Ascending aorta (tissue), 2 donors: ENCODE measurements around the gene AGBL3. TPM values are rescaled to one million over a fixed set of nuclear protein-coding genes. Genes with fewer than 3 reads are reported as not detected.
A peak's percentile ranks its signal among the peaks of the same experiment; 100 is the strongest.

ENCODE experiments used
- DNase-seq, 2 donors: peaks; one replicate each; pipeline ENCODE4 v3.0.0-alpha.2; 2019; ENCODE audit warnings: low spot score in 2 of 2
- H3K27ac ChIP-seq, 2 donors: fragments of 200-600 bp; sonication (generic); one replicate each; pipeline ENCODE4 v1.5.1; 2016 to 2017; ENCODE audit warnings: mild to moderate bottlenecking in 1 of 2
- H3K27me3 ChIP-seq: fragments of 200-600 bp; sonication (generic); one replicate; pipeline ENCODE4 v1.5.1; 2017
- H3K36me3 ChIP-seq, 2 donors: fragments of 200-600 bp; sonication (generic); one replicate each; pipeline ENCODE4 v1.5.1; 2016
- H3K4me1 ChIP-seq, 2 donors: fragments of 200-600 bp; sonication (generic); one replicate each; pipeline ENCODE4 v1.5.1; 2016 to 2017; ENCODE audit warnings: mild to moderate bottlenecking in 1 of 2
- H3K4me3 ChIP-seq, 2 donors: fragments of 200-600 bp; sonication (generic); one replicate each; pipeline ENCODE4 v1.5.1; 2016 to 2017; ENCODE audit warnings: mild to moderate bottlenecking in 1 of 2
- H3K9me3 ChIP-seq, 2 donors: fragments of 200-600 bp; sonication (generic); one replicate each; pipeline ENCODE4 v1.5.1; 2016
- CTCF ChIP-seq, 3 experiments: fragments of 200-600 bp in 2 of 3; fragments of 450-650 bp in 1 of 3; sonication (generic) in 2 of 3; IDR thresholded peaks; one replicate each; pipeline ENCODE4 v1.5.1; 2016 to 2019; ENCODE audit warnings: antibody characterized with exemption in 3 of 3, mild to moderate bottlenecking in 1 of 3, moderate library complexity in 1 of 3
- intact Hi-C: fragments of 100-400 bp; cut with DNase I; formaldehyde crosslinking; loops from one replicate; pipeline ENCODE4 v1.15.1; 2023
- total RNA-seq: library from RNA; depleted of rRNA; stranded (reverse); fragments of >200 nt; gene quantifications from one replicate; pipeline ENCODE4 v1.1.0, GENCODE V29; 2016

The AGBL3 gene
- total RNA-seq, 1 donor from 2014 or later = 2.8 TPM

- peak overlapping the region in 1 of 2 donors; percentile 73 for H3K27ac ChIP-seq
- no peaks in the 10 kb centered on the region for H3K9me3 ChIP-seq
- DNase-seq = no peak
- no peak overlapping the region for H3K4me3 ChIP-seq
- intact Hi-C loops = no loop called here
- H3K27me3 ChIP-seq = no peaks in the 10 kb centered on the region
- H3K4me1 ChIP-seq = peaks cover 9 to 31% of the 10 kb centered on the region in 2 donors
- no peak for TF ChIP-seq CTCF (IDR thresholded peaks at IDR 0.05)
- H3K36me3 ChIP-seq = peaks cover 13 to 29% of the 10 kb centered on the region in 2 donors
Measured at GRCh38 chr7:135162382-135163001, 176.2 kb downstream of the AGBL3 start.

GRCh38 chr7:135164357-135165061, 178.2 kb downstream of the AGBL3 start:
- peaks cover 20 to 39% of the 10 kb centered on the region in 2 donors for H3K36me3 ChIP-seq

GRCh38 chr7:135165862-135166261, 179.6 kb downstream of the AGBL3 start:
- no peak for TF ChIP-seq CTCF (IDR thresholded peaks at IDR 0.05)
- DNase-seq = no peak
- intact Hi-C loops = no loop called here
- peaks cover 15 to 23% of the 10 kb centered on the region in 2 donors for H3K4me1 ChIP-seq
- H3K4me3 ChIP-seq = no peak overlapping the region
- H3K27ac ChIP-seq = peak overlapping the region; percentile 12 to 62
- H3K27me3 ChIP-seq = no peaks in the 10 kb centered on the region
- peaks cover 20 to 39% of the 10 kb centered on the region in 2 donors for H3K36me3 ChIP-seq
- H3K9me3 ChIP-seq = no peaks in the 10 kb centered on the region

More at GRCh38 chr7:135164357-135165061, 178.2 kb downstream of the AGBL3 start:
- intact Hi-C loops = no loop called here
- TF ChIP-seq CTCF (IDR thresholded peaks at IDR 0.05) = peak in 2 of 3 experiments; percentile 14 to 27
- Histone ChIP-seq H3K9me3 (no peaks in the 10 kb centered on the region), H3K4me3 (no peak overlapping the region), H3K4me1 (peaks cover 17 to 32% of the 10 kb centered on the region in 2 donors), H3K27ac (peak overlapping the region; percentile 46 to 56), H3K27me3 (no peaks in the 10 kb centered on the region)
- DNase-seq = no peak

GRCh38 chr7:135166338-135166990, 180.2 kb downstream of the AGBL3 start:
- H3K27ac ChIP-seq = peak overlapping the region in 1 of 2 donors; percentile 62
- H3K27me3 ChIP-seq = no peaks in the 10 kb centered on the region
- H3K4me3 ChIP-seq = no peak overlapping the region
- H3K9me3 ChIP-seq = no peaks in the 10 kb centered on the region
- intact Hi-C loops = no loop called here
- H3K36me3 ChIP-seq = peaks cover 20 to 39% of the 10 kb centered on the region in 2 donors
- TF ChIP-seq CTCF (IDR thresholded peaks at IDR 0.05) = no peak
- peaks cover 15 to 20% of the 10 kb centered on the region in 2 donors for H3K4me1 ChIP-seq
- no peak for DNase-seq

GRCh38 chr7:135167365-135167917, 181.1 kb downstream of the AGBL3 start:
- Histone ChIP-seq H3K27me3 (no peaks in the 10 kb centered on the region), H3K36me3 (peaks cover 20 to 39% of the 10 kb centered on the region in 2 donors), H3K4me3 (no peak overlapping the region), H3K27ac (peak overlapping the region; percentile 24 to 62), H3K4me1 (peaks cover 15 to 27% of the 10 kb centered on the region in 2 donors), H3K9me3 (no peaks in the 10 kb centered on the region)
- no peak for TF ChIP-seq CTCF (IDR thresholded peaks at IDR 0.05)
- DNase-seq = no peak
- intact Hi-C loops = no loop called here
